ELR (cell line): ENCODE results near the gene CDK10.
"Not testable (repeated sequence)": the region's sequence is repeated elsewhere in the genome, so short reads cannot be mapped to it uniquely, and the experiment has no call there.

Experiments
- DNase-seq: peaks from one replicate; pipeline ENCODE4 v3.0.0-alpha.2; 2015; ENCODE audit warnings: low read depth

CDK10 gene

GRCh38 chr16:89695875-89696669, 9.6 kb downstream of the CDK10 start:
- DNase-seq, result no peak

- no peak for DNase-seq
These were observed 10.2 kb downstream of the CDK10 start for GRCh38 chr16:89696670-89697128.

- DNase-seq, result no peak
These were observed 10.7 kb downstream of the CDK10 start for GRCh38 chr16:89697161-89697615.

GRCh38 chr16:89697616-89698331, 11.3 kb downstream of the CDK10 start:
- no peak for DNase-seq

GRCh38 chr16:89698717-89699116, 12.2 kb downstream of the CDK10 start:
- DNase-seq, result not testable (repeated sequence)

GRCh38 chr16:89699629-89700099, 13.2 kb downstream of the CDK10 start:
- DNase-seq, result not testable (repeated sequence)

GRCh38 chr16:89700100-89700648, 13.7 kb downstream of the CDK10 start:
- peak; percentile 100 for DNase-seq

GRCh38 chr16:89700649-89701424, 14.3 kb downstream of the CDK10 start:
- DNase-seq, result peak; percentile 68

GRCh38 chr16:89701425-89702406, 15.2 kb downstream of the CDK10 start, which contains the start of gene SPATA2L:
SPATA2L (minus strand) TSS chr16:89701705; CDS start chr16:89701232, 473 bp downstream.
- peak; percentile 88 for DNase-seq

GRCh38 chr16:89704281-89704680, 17.8 kb downstream of the CDK10 start:
- no peak for DNase-seq

- no peak for DNase-seq
These were observed 18.5 kb downstream of the CDK10 start for GRCh38 chr16:89705006-89705405.

- DNase-seq, result no peak
These were observed 20.2 kb downstream of the CDK10 start for GRCh38 chr16:89706518-89707260.

- no peak for DNase-seq
These were observed 21.2 kb downstream of the CDK10 start for GRCh38 chr16:89707695-89708094.

- DNase-seq, result no peak
These were observed 22.0 kb downstream of the CDK10 start for GRCh38 chr16:89708481-89708931.

GRCh38 chr16:89709166-89709565, 22.7 kb downstream of the CDK10 start:
- no peak for DNase-seq

- no peak for DNase-seq
These were observed 23.4 kb downstream of the CDK10 start for GRCh38 chr16:89709716-89710432.

- no peak for DNase-seq
These were observed 24.4 kb downstream of the CDK10 start for GRCh38 chr16:89710709-89711564.
